ENCODE data around the gene CLEC2A. TPM values are rescaled to one million over a fixed set of nuclear protein-coding genes. Genes with fewer than 3 reads are reported as not detected.

CLEC2A gene
- polyA plus RNA-seq, 3 donors = not detected

- Histone ChIP-seq H3K9me3 (replicated peaks in 1 of 2; ENCODE audit: control insufficient read depth in 1 of 2, insufficient read depth in 1 of 2, low read length in 2 of 2) (no peaks in the 10 kb centered on the region), H3K9ac (ENCODE audit: insufficient read depth, low read length, poor library complexity, severe bottlenecking) (no peak overlapping the region), H3K27me3 (ENCODE audit: control insufficient read depth in 2 of 2, insufficient read depth in 2 of 2, low read length in 2 of 2) (no peaks in the 10 kb centered on the region), H2AFZ (ENCODE audit: insufficient read depth, low read depth, low read length, poor library complexity, severe bottlenecking) (no peak overlapping the region), H4K20me1 (ENCODE audit: insufficient read depth, low read length) (no peaks in the 10 kb centered on the region), H3K36me3 (replicated peaks in 1 of 2; ENCODE audit: control insufficient read depth in 1 of 2, insufficient read depth in 2 of 2, low read length in 2 of 2) (no peaks in the 10 kb centered on the region), H3K79me2 (ENCODE audit: insufficient read depth, low read length) (no peaks in the 10 kb centered on the region), H3K4me3 (replicated peaks in 1 of 3; ENCODE audit: low read depth in 2 of 3, low read length in 3 of 3) (no peak overlapping the region), H3K27ac (ENCODE audit: low read depth in 1 of 2, low read length in 2 of 2) (no peak overlapping the region), H3K4me2 (replicated peaks; ENCODE audit: extremely low read depth, low read length, poor library complexity, severe bottlenecking) (no peak overlapping the region), H3K4me1 (ENCODE audit: control insufficient read depth in 1 of 2, insufficient read depth in 2 of 2, low read length in 2 of 2) (no peaks in the 10 kb centered on the region)
- DNase-seq = no peak
- intact Hi-C loops (cut with micrococcal nuclease) = no loop called here
- no CpG with 5 or more reads among the region's 4 CpGs for WGBS (ENCODE audit: insufficient coverage)
- Mint-ChIP-seq H3K4me3 (no peak overlapping the region), H3K27ac (no peak overlapping the region), H3K9me3 (peaks cover 0 to 4% (median 0%) of the 10 kb centered on the region in 7 donors), H3K4me1 (no peaks in the 10 kb centered on the region), H3K27me3 (ENCODE audit: low read depth in 3 of 3) (peaks cover 0 to 1% (median 1%) of the 10 kb centered on the region in 3 donors), H3K36me3 (no peaks in the 10 kb centered on the region)
- no peak for TF ChIP-seq CTCF (IDR thresholded peaks at IDR 0.05)
Measured at GRCh38 chr12:9888665-9889273, 43.4 kb downstream of the CLEC2A start.

- Histone ChIP-seq H3K79me2 (ENCODE audit: insufficient read depth, low read length) (no peaks in the 10 kb centered on the region), H3K9me3 (replicated peaks in 1 of 2; ENCODE audit: control insufficient read depth in 1 of 2, insufficient read depth in 1 of 2, low read length in 2 of 2) (no peaks in the 10 kb centered on the region), H4K20me1 (ENCODE audit: insufficient read depth, low read length) (no peaks in the 10 kb centered on the region), H3K27ac (ENCODE audit: low read depth in 1 of 2, low read length in 2 of 2) (no peak overlapping the region), H3K4me1 (ENCODE audit: control insufficient read depth in 1 of 2, insufficient read depth in 2 of 2, low read length in 2 of 2) (no peaks in the 10 kb centered on the region), H3K36me3 (replicated peaks in 1 of 2; ENCODE audit: control insufficient read depth in 1 of 2, insufficient read depth in 2 of 2, low read length in 2 of 2) (no peaks in the 10 kb centered on the region), H3K4me2 (replicated peaks; ENCODE audit: extremely low read depth, low read length, poor library complexity, severe bottlenecking) (no peak overlapping the region), H2AFZ (ENCODE audit: insufficient read depth, low read depth, low read length, poor library complexity, severe bottlenecking) (no peak overlapping the region), H3K27me3 (ENCODE audit: control insufficient read depth in 2 of 2, insufficient read depth in 2 of 2, low read length in 2 of 2) (no peaks in the 10 kb centered on the region), H3K4me3 (replicated peaks in 1 of 3; ENCODE audit: low read depth in 2 of 3, low read length in 3 of 3) (no peak overlapping the region), H3K9ac (ENCODE audit: insufficient read depth, low read length, poor library complexity, severe bottlenecking) (no peak overlapping the region)
- TF ChIP-seq CTCF (IDR thresholded peaks at IDR 0.05) = no peak
- Mint-ChIP-seq H3K4me3 (no peak overlapping the region), H3K9me3 (peaks cover 0 to 3% (median 0%) of the 10 kb centered on the region in 7 donors), H3K27me3 (ENCODE audit: low read depth in 3 of 3) (peaks cover 0 to 1% (median 0%) of the 10 kb centered on the region in 3 donors), H3K4me1 (no peaks in the 10 kb centered on the region), H3K36me3 (no peaks in the 10 kb centered on the region), H3K27ac (no peak overlapping the region)
- DNase-seq = no peak
- intact Hi-C loops (cut with micrococcal nuclease) = no loop called here
Measured at GRCh38 chr12:9883175-9883574, 49.0 kb downstream of the CLEC2A start.
